ENCODE measurements around the gene HACD2. TPM values are rescaled to one million over a fixed set of nuclear protein-coding genes. Genes with fewer than 3 reads are reported as not detected.

HACD2 gene
- total RNA-seq, 1 experiment from 2014 or later: 27.4 TPM

GRCh38 chr3:123576122-123576521 lies 8.7 kb downstream of the HACD2 start:
- Histone ChIP-seq H3K23ac (ENCODE audit: insufficient read length, low read depth, low read length) (no peak overlapping the region), H2AK5ac (ENCODE audit: insufficient read length, low read length) (no peak overlapping the region), H4K5ac (ENCODE audit: insufficient read length, low read depth, low read length) (no peak overlapping the region), H2BK5ac (ENCODE audit: insufficient read length, low read length) (no peak overlapping the region), H4K20me1 (ENCODE audit: control insufficient read depth, insufficient read depth, insufficient read length) (no peaks in the 10 kb centered on the region), H3K56ac (ENCODE audit: insufficient read length, low read depth, low read length) (no peak overlapping the region), H3K27ac (ENCODE audit: insufficient read length, low read depth, low read length) (no peak overlapping the region), H4K8ac (replicated peaks; ENCODE audit: insufficient read length, low read depth, low read length) (no peak overlapping the region), H3K18ac (ENCODE audit: insufficient read length, low read depth, low read length) (no peak overlapping the region), H3K79me1 (ENCODE audit: insufficient read depth, low read depth, low read length, poor library complexity, severe bottlenecking) (no peaks in the 10 kb centered on the region), H3K23me2 (ENCODE audit: insufficient read length, low read depth, low read length, poor library complexity, severe bottlenecking) (no peaks in the 10 kb centered on the region), H2AFZ (ENCODE audit: low read length) (no peak overlapping the region), H2BK120ac (ENCODE audit: low read depth, low read length, poor library complexity, severe bottlenecking) (no peak overlapping the region), H3K9ac (ENCODE audit: extremely low read depth, insufficient read length, low read length) (no peak overlapping the region), H3K79me2 (ENCODE audit: insufficient read depth, low read length) (no peaks in the 10 kb centered on the region), H3K4ac (ENCODE audit: low read depth, low read length) (no peak overlapping the region), H4K91ac (ENCODE audit: insufficient read length, low read depth, low read length) (no peak overlapping the region), H2BK15ac (ENCODE audit: low read depth, low read length) (no peak overlapping the region), H2BK12ac (ENCODE audit: insufficient read length, low read depth, low read length) (no peak overlapping the region), H3K14ac (ENCODE audit: insufficient read depth, low read length) (no peak overlapping the region), H3K4me2 (ENCODE audit: insufficient read depth, insufficient read length, low read length) (no peak overlapping the region), H3K4me1 (ENCODE audit: insufficient read depth, low read length) (no peaks in the 10 kb centered on the region), H2BK20ac (ENCODE audit: low read depth, low read length, poor library complexity, severe bottlenecking) (no peak overlapping the region), H3K27me3 (ENCODE audit: insufficient read depth, low read length) (no peaks in the 10 kb centered on the region), H3T11ph (ENCODE audit: low read length) (no peak overlapping the region), H3K9me3 (ENCODE audit: control insufficient read depth, low read depth, low read length) (no peaks in the 10 kb centered on the region)
- no peak overlapping the region for H3K27ac Mint-ChIP-seq
- peaks cover 11 to 13% of the 10 kb centered on the region in 2 experiments for H3K4me1 Mint-ChIP-seq
- peaks cover 12 to 38% (median 33%) of the 10 kb centered on the region in 3 experiments; a peak in 6 of 7 replicates for H3K36me3 Mint-ChIP-seq (ENCODE audit: insufficient read depth in 1 of 3, low read depth in 3 of 3)
- H3K4me3 Mint-ChIP-seq: no peak overlapping the region
- no CpG with 5 or more reads among the region's 3 CpGs for WGBS (ENCODE audit: extremely low coverage, insufficient read length, low lambda C conversion rate)
- H3K27me3 Mint-ChIP-seq (ENCODE audit: low read depth): no peaks in the 10 kb centered on the region
- no peak for TF ChIP-seq CTCF (conservative IDR thresholded peaks at IDR 0.05)
- DNase-seq: no peak
- no peaks in the 10 kb centered on the region for H3K9me3 Mint-ChIP-seq

All from H9 (cell line).